IMR-90 (cell line): ENCODE data around the gene SGMS1. TPM values are rescaled to one million over a fixed set of nuclear protein-coding genes. Genes with fewer than 3 reads are reported as not detected.

Experiments
- ATAC-seq: fragments of 200-7000 bp; cut with Tn5 transposase; 2 replicates; pipeline ENCODE4 v1.9.1; 2020; ENCODE audit warnings: low read depth, mild to moderate bottlenecking, moderate library complexity
- BruUV-seq: library from RNA; stranded (reverse); fragments of 400-500 nt; replicated peaks from 2 replicates; lab custom pipeline; 2021; lab: Mats Ljungman, UMichigan
- CTCF ChIA-PET: fragments of 300-600 bp; formaldehyde crosslinking; extraction: SDS; loops from one replicate; lab custom pipeline; 2021; ENCODE audit warnings: antibody characterized with exemption; lab: Yijun Ruan, JAX
- POLR2A ChIA-PET: fragments of 300-600 bp; sonication (Branson Sonifier 250); formaldehyde crosslinking; loops from one replicate; lab custom pipeline; 2022; ENCODE audit warnings: antibody characterized with exemption; ENCODE audit not compliant: unreplicated experiment; lab: Charles Lee
- DNase-seq: peaks from one replicate; pipeline ENCODE4 v3.0.0; 2013
- H2AFZ ChIP-seq: replicated peaks from 2 replicates; pipeline ENCODE3; 2013; ENCODE audit warnings: low read length, mild to moderate bottlenecking; ENCODE audit not compliant: poor library complexity
- H2AK5ac ChIP-seq: 2 replicates; pipeline ENCODE4 v1.6.1; 2013; ENCODE audit warnings: low read depth, low read length, inconsistent platforms
- H2AK9ac ChIP-seq: replicated peaks from 2 replicates; pipeline ENCODE3; 2013; ENCODE audit warnings: mild to moderate bottlenecking, low read depth, low read length, moderate library complexity; ENCODE audit not compliant: poor library complexity
- H2BK120ac ChIP-seq: 2 replicates; pipeline ENCODE4 v1.6.1; 2013; ENCODE audit warnings: low read depth, low read length, inconsistent platforms
- H2BK15ac ChIP-seq: 3 replicates; pipeline ENCODE4 v1.6.1; 2013; ENCODE audit warnings: low read depth, low read length, inconsistent platforms
- H2BK20ac ChIP-seq: 2 replicates; pipeline ENCODE4 v1.6.1; 2013; ENCODE audit warnings: low read depth, mild to moderate bottlenecking, inconsistent platforms, low read length, moderate library complexity
- H2BK5ac ChIP-seq: 2 replicates; pipeline ENCODE4 v1.6.1; 2013; ENCODE audit warnings: mild to moderate bottlenecking, low read depth, low read length, inconsistent platforms; ENCODE audit not compliant: poor library complexity, severe bottlenecking
- H3K14ac ChIP-seq: replicated peaks from 2 replicates; pipeline ENCODE4 v1.6.1; 2013; ENCODE audit warnings: low read depth, low read length, inconsistent platforms
- H3K18ac ChIP-seq: 2 replicates; pipeline ENCODE4 v1.6.1; 2013; ENCODE audit warnings: low read depth, low read length, control low read depth
- H3K23ac ChIP-seq: 2 replicates; pipeline ENCODE4 v1.6.1; 2013; ENCODE audit warnings: low read depth, low read length, inconsistent platforms
- H3K27ac ChIP-seq: 2 replicates; pipeline ENCODE4 v1.5.1; 2013; ENCODE audit warnings: mild to moderate bottlenecking, control low read depth, low read length; ENCODE audit not compliant: insufficient read depth
- H3K27me3 ChIP-seq: 2 replicates; pipeline ENCODE4 v1.6.1; 2013; ENCODE audit warnings: low read length; ENCODE audit not compliant: control insufficient read depth, insufficient read depth
- H3K36me3 ChIP-seq: 2 replicates; pipeline ENCODE4 v1.6.1; 2013; ENCODE audit warnings: low read length, mixed read lengths; ENCODE audit not compliant: control insufficient read depth, insufficient read depth
- H3K4ac ChIP-seq: 2 replicates; pipeline ENCODE4 v1.6.1; 2013; ENCODE audit warnings: low read depth, low read length, inconsistent platforms
- H3K4me1 ChIP-seq: 2 replicates; pipeline ENCODE4 v1.6.1; 2013; ENCODE audit warnings: low read length, mixed read lengths; ENCODE audit not compliant: control insufficient read depth, insufficient read depth
- H3K4me2 ChIP-seq: 2 replicates; pipeline ENCODE4 v1.6.1; 2013; ENCODE audit warnings: low read depth, mild to moderate bottlenecking, control low read depth, low read length, moderate library complexity
- H3K4me3 ChIP-seq: 2 replicates; pipeline ENCODE4 v1.5.1; 2013; ENCODE audit warnings: low read depth, mild to moderate bottlenecking, control low read depth, low read length, moderate library complexity; ENCODE audit not compliant: insufficient read depth
- H3K56ac ChIP-seq: 2 replicates; pipeline ENCODE4 v1.6.1; 2013; ENCODE audit warnings: low read length, inconsistent platforms; ENCODE audit not compliant: insufficient read depth; ENCODE audit errors: extremely low read depth
- H3K79me1 ChIP-seq, 2 experiments: 2 replicates each; pipeline ENCODE4 v1.6.1; 2013; ENCODE audit warnings: low read length in 2 of 2, inconsistent platforms in 1 of 2, low read depth in 1 of 2
- H3K9ac ChIP-seq: 2 replicates; pipeline ENCODE4 v1.6.1; 2013; ENCODE audit warnings: low read depth, low read length, control low read depth
- H3K9me1 ChIP-seq: 2 replicates; pipeline ENCODE4 v1.6.1; 2013; ENCODE audit warnings: low read length, inconsistent platforms; ENCODE audit not compliant: insufficient read depth
- H3K9me3 ChIP-seq: 2 replicates; pipeline ENCODE4 v1.6.1; 2013; ENCODE audit warnings: low read length; ENCODE audit not compliant: control insufficient read depth, insufficient read depth
- H4K20me1 ChIP-seq: 2 replicates; pipeline ENCODE4 v1.6.1; 2013; ENCODE audit warnings: low read length, inconsistent platforms; ENCODE audit not compliant: insufficient read depth
- H4K5ac ChIP-seq: 2 replicates; pipeline ENCODE4 v1.6.1; 2013; ENCODE audit warnings: mild to moderate bottlenecking, low read depth, low read length, control low read depth
- H4K8ac ChIP-seq, 2 experiments: 2 replicates each; pipeline ENCODE4 v1.6.1; 2013; ENCODE audit warnings: low read depth in 2 of 2, low read length in 2 of 2, control low read depth in 1 of 2, inconsistent platforms in 1 of 2
- H4K91ac ChIP-seq: 2 replicates; pipeline ENCODE4 v1.6.1; 2013; ENCODE audit warnings: low read depth, low read length, inconsistent platforms; ENCODE audit not compliant: insufficient read depth
- BHLHE40 ChIP-seq: fragments of 150-350 bp; IDR thresholded peaks from 2 replicates; pipeline ENCODE4 v1.6.1; 2016; ENCODE audit warnings: mild to moderate bottlenecking, low read depth, low read length
- CEBPB ChIP-seq: IDR thresholded peaks from 2 replicates; pipeline ENCODE4 v1.6.1; 2012; ENCODE audit warnings: low read depth, low read length, improper control_type of control experiment
- CHD1 ChIP-seq: IDR thresholded peaks from 2 replicates; pipeline ENCODE4 v1.6.1; 2012; ENCODE audit warnings: low read depth, low read length, improper control_type of control experiment
- ELK1 ChIP-seq: fragments of 150-350 bp; IDR thresholded peaks from 2 replicates; pipeline ENCODE4 v1.6.1; 2016; ENCODE audit warnings: low read depth, mild to moderate bottlenecking, low read length, moderate library complexity, borderline replicate concordance
- FOS ChIP-seq: fragments of 150-350 bp; IDR thresholded peaks from 2 replicates; pipeline ENCODE4 v1.6.1; 2016; ENCODE audit warnings: low read depth, low read length
- MAFK ChIP-seq: IDR thresholded peaks from 2 replicates; pipeline ENCODE4 v1.6.1; 2012; ENCODE audit warnings: low read depth, low read length, improper control_type of control experiment
- MAZ ChIP-seq: IDR thresholded peaks from 2 replicates; pipeline ENCODE4 v1.6.1; 2012; ENCODE audit warnings: low read depth, mild to moderate bottlenecking, low read length, improper control_type of control experiment, moderate library complexity, borderline replicate concordance
- MXI1 ChIP-seq: IDR thresholded peaks from 2 replicates; pipeline ENCODE4 v1.6.1; 2012; ENCODE audit warnings: low read depth, mild to moderate bottlenecking, low read length, moderate library complexity, borderline replicate concordance
- NFE2L2 ChIP-seq: fragments of 150-350 bp; IDR thresholded peaks from 2 replicates; pipeline ENCODE4 v1.6.1; 2016; ENCODE audit warnings: low read depth, mild to moderate bottlenecking, low read length
- POLR2A ChIP-seq: IDR thresholded peaks from 2 replicates; pipeline ENCODE4 v1.6.1; 2012; ENCODE audit warnings: mild to moderate bottlenecking, low read depth, low read length
- RAD21 ChIP-seq: IDR thresholded peaks from 2 replicates; pipeline ENCODE4 v1.6.1; 2012; ENCODE audit warnings: low read length, improper control_type of control experiment
- RCOR1 ChIP-seq: IDR thresholded peaks from 2 replicates; pipeline ENCODE4 v1.6.1; 2012; ENCODE audit warnings: mild to moderate bottlenecking, low read length, improper control_type of control experiment; ENCODE audit not compliant: insufficient replicate concordance
- RFX5 ChIP-seq: IDR thresholded peaks from 2 replicates; pipeline ENCODE4 v1.8.0; 2012; ENCODE audit warnings: low read depth, mild to moderate bottlenecking, low read length, moderate library complexity
- SMC3 ChIP-seq: fragments of 150-350 bp; IDR thresholded peaks from 2 replicates; pipeline ENCODE4 v1.6.1; 2016; ENCODE audit warnings: low read depth, mild to moderate bottlenecking, antibody characterized with exemption, low read length, moderate library complexity
- USF2 ChIP-seq: fragments of 150-350 bp; IDR thresholded peaks from 2 replicates; pipeline ENCODE4 v1.6.1; 2017; ENCODE audit warnings: mild to moderate bottlenecking, antibody characterized with exemption, low read length, low read depth
- WGBS, 2 experiments: methylation state at CpG; one replicate each; pipeline versions ENCODE4 v1.1.5 to v1.1.7; 2013; ENCODE audit warnings: missing lambda C conversion rate in 2 of 2; ENCODE audit not compliant: insufficient read length in 1 of 2; ENCODE audit errors: extremely low coverage in 2 of 2; 5-methylcytosine and 5-hydroxymethylcytosine counted together
- dilution Hi-C: fragments of 300-500 bp; cut with HindIII; formaldehyde crosslinking; loops from one replicate; pipeline ENCODE4 v1.14.3; 2018; ENCODE audit warnings: low sequenced_read_pairs; ENCODE audit not compliant: unreplicated experiment
- in situ Hi-C: fragments of 300-500 bp; cut with MboI; formaldehyde crosslinking; loops from 3 replicates; pipeline ENCODE4 v1.14.3; 2019; ENCODE audit warnings: low sequenced_read_pairs, inconsistent platforms, mixed read lengths
- intact Hi-C: fragments of 100-400 bp; cut with micrococcal nuclease; formaldehyde crosslinking; loops from 2 replicates; pipeline ENCODE4 v1.10.0; 2022
- polyA plus RNA-seq, 3 experiments: library from polyadenylated mRNA; depleted of rRNA; stranded (reverse); fragments of >200 nt; gene quantifications; 2 replicates each; pipeline ENCODE4 v1.2.3, GENCODE V29; 2012; ENCODE audit warnings: low replicate concordance in 1 of 3
- total RNA-seq: library from RNA; depleted of rRNA; stranded (reverse); fragments of >200 nt; gene quantifications from 2 replicates; pipeline ENCODE4 v1.2.3, GENCODE V29; 2012
- TF ChIP-seq, protein P1 (sequence below): conservative IDR thresholded peaks from 2 replicates; pipeline ENCODE4 v1.5.1; 2012; ENCODE audit warnings: mild to moderate bottlenecking, low read depth, low read length, improper control_type of control experiment

Gene SGMS1
- total and polyA plus RNA-seq, 2 of the 4 experiments (the other 2 are of a cell fraction), result 9.8 to 30.8 TPM

GRCh38 chr10:50631052-50631451 lies 7.3 kb upstream of the SGMS1 start:
- in situ Hi-C loops, result no loop called here

More at GRCh38 chr10:50631052-50631451, 7.3 kb upstream of the SGMS1 start:
- no TSS peak for BruUV-seq
- H3K9ac ChIP-seq, result no peak overlapping the region
- ATAC-seq, result no peak
- ChIA-PET POLR2A (no interaction called here), CTCF (interaction anchor here (0.6 kb wide), 1 partner anchor 21 kb away, joined by 3 read pairs; no protein-coding TSS in a partner anchor)
- no peak overlapping the region for H4K91ac ChIP-seq
- H2AFZ ChIP-seq, result no peak overlapping the region
- no peak overlapping the region for H3K56ac ChIP-seq
- no peak overlapping the region for H2BK120ac ChIP-seq
- no peaks in the 10 kb centered on the region for H3K79me1 ChIP-seq
- no peak overlapping the region for H4K8ac ChIP-seq
- H3K9me1 ChIP-seq, result 0 out of 2 replicates have a peak, but pooled peaks cover 2% of the 10 kb centered on the region
- no peaks in the 10 kb centered on the region for H3K36me3 ChIP-seq
- no peak overlapping the region for H2BK20ac ChIP-seq
- H3K4me1 ChIP-seq, result peaks cover 3% of the 10 kb centered on the region
- no peak overlapping the region for H3K27ac ChIP-seq
- H2BK5ac ChIP-seq, result no peak overlapping the region
- H2AK9ac ChIP-seq, result no peak overlapping the region
- no peak overlapping the region for H3K4ac ChIP-seq
- no peak overlapping the region for H3K14ac ChIP-seq
- no peaks in the 10 kb centered on the region for H3K9me3 ChIP-seq
- no peak overlapping the region for H2AK5ac ChIP-seq
- intact Hi-C loops, result no loop called here
- H3K23ac ChIP-seq, result no peak overlapping the region
- dilution Hi-C loops, result no loop called here
- H3K27me3 ChIP-seq, result no peaks in the 10 kb centered on the region; the same call in 1 of the 2 replicates
- no peak for DNase-seq
- 94% methylated on average over 13 of the region's 30 CpGs; no CpG with 5 or more reads in 1 of the 2 experiments for WGBS, 2 experiments
- no peak overlapping the region for H3K18ac ChIP-seq
- H2BK15ac ChIP-seq, result no peak overlapping the region
- H3K4me3 ChIP-seq, result no peak overlapping the region
- no peaks in the 10 kb centered on the region for H4K20me1 ChIP-seq
- no peak overlapping the region for H4K5ac ChIP-seq
- TF ChIP-seq USF2 (no peak), RAD21 (no peak), MXI1 (no peak), FOS (no peak), CHD1 (no peak), MAFK (no peak), BHLHE40 (no peak), CEBPB (no peak), MAZ (no peak), NFE2L2 (no peak), ELK1 (no peak), RCOR1 (no peak), SMC3 (no peak), RFX5 (no peak), POLR2A (no peak)
- TF ChIP-seq, protein P1, sequence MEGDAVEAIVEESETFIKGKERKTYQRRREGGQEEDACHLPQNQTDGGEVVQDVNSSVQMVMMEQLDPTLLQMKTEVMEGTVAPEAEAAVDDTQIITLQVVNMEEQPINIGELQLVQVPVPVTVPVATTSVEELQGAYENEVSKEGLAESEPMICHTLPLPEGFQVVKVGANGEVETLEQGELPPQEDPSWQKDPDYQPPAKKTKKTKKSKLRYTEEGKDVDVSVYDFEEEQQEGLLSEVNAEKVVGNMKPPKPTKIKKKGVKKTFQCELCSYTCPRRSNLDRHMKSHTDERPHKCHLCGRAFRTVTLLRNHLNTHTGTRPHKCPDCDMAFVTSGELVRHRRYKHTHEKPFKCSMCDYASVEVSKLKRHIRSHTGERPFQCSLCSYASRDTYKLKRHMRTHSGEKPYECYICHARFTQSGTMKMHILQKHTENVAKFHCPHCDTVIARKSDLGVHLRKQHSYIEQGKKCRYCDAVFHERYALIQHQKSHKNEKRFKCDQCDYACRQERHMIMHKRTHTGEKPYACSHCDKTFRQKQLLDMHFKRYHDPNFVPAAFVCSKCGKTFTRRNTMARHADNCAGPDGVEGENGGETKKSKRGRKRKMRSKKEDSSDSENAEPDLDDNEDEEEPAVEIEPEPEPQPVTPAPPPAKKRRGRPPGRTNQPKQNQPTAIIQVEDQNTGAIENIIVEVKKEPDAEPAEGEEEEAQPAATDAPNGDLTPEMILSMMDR, result no peak
- H3K4me2 ChIP-seq, result no peak overlapping the region
